LNCAP (cell line): Measurements from ENCODE around the gene ARID4B.

Source experiments
- CTCF ChIP-seq: fragments of 450-650 bp; IDR thresholded peaks from 2 replicates; pipeline ENCODE4 v1.5.1; 2017; ENCODE audit warnings: mild to moderate bottlenecking

Gene ARID4B

GRCh38 chr1:235190431-235190830 is 137.5 kb downstream of the ARID4B start:
- TF ChIP-seq CTCF: no peak

- TF ChIP-seq CTCF: no peak
These were observed 140.7 kb downstream of the ARID4B start for GRCh38 chr1:235187316-235187715.

GRCh38 chr1:235181561-235182245 is 146.3 kb downstream of the ARID4B start:
- TF ChIP-seq CTCF: no peak

- TF ChIP-seq CTCF: no peak
These were observed 147.0 kb downstream of the ARID4B start for GRCh38 chr1:235180916-235181460.

- TF ChIP-seq CTCF: no peak
These were observed 151.5 kb downstream of the ARID4B start for GRCh38 chr1:235176486-235176885.

GRCh38 chr1:235169986-235170385 is 158.0 kb downstream of the ARID4B start:
- no peak for TF ChIP-seq CTCF

- TF ChIP-seq CTCF: no peak
These were observed 159.6 kb downstream of the ARID4B start for GRCh38 chr1:235168375-235168774.
